ENCODE results near the gene TNNT3.

TNNT3 gene

GRCh38 chr11:1927026-1927847 is 7.7 kb downstream of the TNNT3 start:
- H3K4me3 ChIP-seq (ENCODE audit: low read depth in 1 of 2, low read length in 2 of 2): no peak overlapping the region
- H3K27me3 ChIP-seq (ENCODE audit: low read depth, low read length): no peaks in the 10 kb centered on the region
- H3K27ac ChIP-seq (ENCODE audit: low read length): no peak overlapping the region

GRCh38 chr11:1927848-1928469 is 8.5 kb downstream of the TNNT3 start:
- no peaks in the 10 kb centered on the region for H3K9me3 ChIP-seq (ENCODE audit: control insufficient read depth in 1 of 2, low read length in 2 of 2)
- no peak overlapping the region for H3K27ac ChIP-seq (ENCODE audit: low read length)
- no peaks in the 10 kb centered on the region for H3K27me3 ChIP-seq (ENCODE audit: low read depth, low read length)
- H3K4me3 ChIP-seq (ENCODE audit: low read depth in 1 of 2, low read length in 2 of 2): no peak overlapping the region
- peaks cover 0 to 6% of the 10 kb centered on the region in 2 donors for H3K4me1 ChIP-seq (ENCODE audit: control insufficient read depth in 1 of 2, insufficient read depth in 2 of 2, low read length in 2 of 2)
- no peaks in the 10 kb centered on the region for H3K36me3 ChIP-seq (ENCODE audit: control insufficient read depth in 1 of 2, insufficient read depth in 2 of 2, low read length in 2 of 2)

More at GRCh38 chr11:1927026-1927847, 7.7 kb downstream of the TNNT3 start:
- Histone ChIP-seq H3K36me3 (ENCODE audit: control insufficient read depth in 1 of 2, insufficient read depth in 2 of 2, low read length in 2 of 2) (no peaks in the 10 kb centered on the region), H3K4me1 (ENCODE audit: control insufficient read depth in 1 of 2, insufficient read depth in 2 of 2, low read length in 2 of 2) (peaks cover 0 to 13% of the 10 kb centered on the region in 2 donors), H3K9me3 (ENCODE audit: control insufficient read depth in 1 of 2, low read length in 2 of 2) (no peaks in the 10 kb centered on the region)

- H3K36me3 ChIP-seq (ENCODE audit: control insufficient read depth in 1 of 2, insufficient read depth in 2 of 2, low read length in 2 of 2): no peaks in the 10 kb centered on the region
- no peaks in the 10 kb centered on the region for H3K9me3 ChIP-seq (ENCODE audit: control insufficient read depth in 1 of 2, low read length in 2 of 2)
- no peaks in the 10 kb centered on the region for H3K27me3 ChIP-seq (ENCODE audit: low read depth, low read length)
- no peak overlapping the region for H3K27ac ChIP-seq (ENCODE audit: low read length)
- no peak overlapping the region for H3K4me3 ChIP-seq (ENCODE audit: low read depth in 1 of 2, low read length in 2 of 2)
- peaks cover 0 to 4% of the 10 kb centered on the region in 2 donors for H3K4me1 ChIP-seq (ENCODE audit: control insufficient read depth in 1 of 2, insufficient read depth in 2 of 2, low read length in 2 of 2)
These were observed 9.0 kb downstream of the TNNT3 start for GRCh38 chr11:1928470-1928890.

DNA sequence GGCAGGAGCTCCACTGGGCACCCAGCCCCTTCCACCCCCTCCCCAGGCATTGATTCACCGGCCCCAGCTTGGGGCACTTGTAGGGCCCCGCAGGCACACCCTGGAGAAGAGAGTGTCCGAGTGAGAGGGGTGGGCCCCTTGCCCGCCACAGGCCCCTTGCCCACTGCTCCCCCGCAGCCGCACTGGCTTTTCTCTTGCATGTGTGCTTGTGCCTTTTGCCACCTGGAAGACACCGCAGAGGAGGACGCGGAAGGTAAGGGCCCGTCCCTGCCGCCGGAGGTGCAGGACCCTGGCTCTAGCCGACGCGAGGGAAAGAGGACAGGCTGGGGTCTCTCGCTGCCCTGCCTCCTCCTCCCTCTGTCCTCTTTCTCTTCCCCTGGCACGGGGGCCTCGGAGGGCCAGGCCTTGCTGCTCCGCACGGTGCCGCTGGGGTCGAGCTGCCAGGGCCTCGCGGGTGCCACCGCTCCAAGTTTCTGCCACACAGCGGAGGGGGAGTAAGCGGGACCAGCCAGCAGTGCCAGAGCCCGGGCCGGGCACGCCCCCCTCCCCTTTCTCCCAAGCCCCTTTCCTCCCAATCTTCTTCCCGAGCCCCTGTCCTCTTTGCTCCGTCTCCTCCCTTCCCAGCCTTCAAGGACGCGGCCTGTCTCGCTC is 9.5 kb downstream of the TNNT3 start:
- no peaks in the 10 kb centered on the region for H3K9me3 ChIP-seq (ENCODE audit: control insufficient read depth in 1 of 2, low read length in 2 of 2)
- H3K36me3 ChIP-seq (ENCODE audit: control insufficient read depth in 1 of 2, insufficient read depth in 2 of 2, low read length in 2 of 2): no peaks in the 10 kb centered on the region
- H3K27me3 ChIP-seq (ENCODE audit: low read depth, low read length): no peaks in the 10 kb centered on the region
- no peak overlapping the region for H3K4me3 ChIP-seq (ENCODE audit: low read depth in 1 of 2, low read length in 2 of 2)
- H3K4me1 ChIP-seq (ENCODE audit: control insufficient read depth in 1 of 2, insufficient read depth in 2 of 2, low read length in 2 of 2): peaks cover 0 to 4% of the 10 kb centered on the region in 2 donors
- no peak overlapping the region for H3K27ac ChIP-seq (ENCODE audit: low read length)

DNA sequence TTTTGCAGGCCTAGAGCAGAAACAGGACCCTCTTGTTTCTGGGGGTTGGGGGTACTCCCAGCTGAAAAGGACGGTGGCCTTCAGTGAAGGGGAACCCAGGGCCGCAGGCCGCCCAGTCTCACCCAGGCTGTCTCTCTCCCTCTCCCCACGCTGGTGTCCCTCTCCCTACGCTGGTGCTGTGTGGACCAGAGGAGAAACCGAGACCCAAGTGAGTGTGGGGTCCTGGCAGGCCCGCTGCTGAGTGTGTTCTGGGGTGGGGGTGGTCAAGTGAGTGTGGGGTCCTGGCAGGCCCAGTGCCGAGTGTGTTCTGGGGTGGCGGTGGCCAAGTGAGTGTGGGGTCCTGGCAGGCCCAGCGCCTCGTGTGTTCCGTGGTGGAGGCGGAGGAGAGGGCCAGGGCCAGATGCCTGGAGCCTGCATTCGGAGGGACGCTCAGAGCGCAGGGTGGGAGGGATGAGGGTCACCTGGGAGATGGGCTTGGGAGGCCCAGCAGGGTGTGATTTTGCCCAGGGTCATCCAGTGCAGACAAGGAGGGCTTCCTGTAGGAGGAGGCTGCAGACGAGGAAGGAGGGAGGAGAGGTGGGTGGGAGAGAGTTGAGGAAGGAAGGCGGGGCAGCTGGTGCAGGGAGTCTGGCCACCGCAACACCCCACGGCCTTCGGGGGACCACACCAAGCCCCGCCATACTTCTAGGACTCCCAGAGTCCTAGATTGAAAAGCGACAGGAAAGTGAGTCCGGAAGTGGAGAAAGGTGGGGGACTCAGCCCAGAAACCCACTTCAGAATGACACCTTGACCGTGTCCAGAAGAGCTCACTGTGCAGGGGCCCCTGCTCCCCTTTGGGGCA is 10.3 kb downstream of the TNNT3 start:
- H3K27ac ChIP-seq (ENCODE audit: low read length): no peak overlapping the region
- no peak overlapping the region for H3K4me3 ChIP-seq (ENCODE audit: low read depth in 1 of 2, low read length in 2 of 2)
- H3K27me3 ChIP-seq (ENCODE audit: low read depth, low read length): no peaks in the 10 kb centered on the region
- H3K36me3 ChIP-seq (ENCODE audit: control insufficient read depth in 1 of 2, insufficient read depth in 2 of 2, low read length in 2 of 2): no peaks in the 10 kb centered on the region
- peaks cover 0 to 4% of the 10 kb centered on the region in 2 donors for H3K4me1 ChIP-seq (ENCODE audit: control insufficient read depth in 1 of 2, insufficient read depth in 2 of 2, low read length in 2 of 2)
- H3K9me3 ChIP-seq (ENCODE audit: control insufficient read depth in 1 of 2, low read length in 2 of 2): no peaks in the 10 kb centered on the region

DNA sequence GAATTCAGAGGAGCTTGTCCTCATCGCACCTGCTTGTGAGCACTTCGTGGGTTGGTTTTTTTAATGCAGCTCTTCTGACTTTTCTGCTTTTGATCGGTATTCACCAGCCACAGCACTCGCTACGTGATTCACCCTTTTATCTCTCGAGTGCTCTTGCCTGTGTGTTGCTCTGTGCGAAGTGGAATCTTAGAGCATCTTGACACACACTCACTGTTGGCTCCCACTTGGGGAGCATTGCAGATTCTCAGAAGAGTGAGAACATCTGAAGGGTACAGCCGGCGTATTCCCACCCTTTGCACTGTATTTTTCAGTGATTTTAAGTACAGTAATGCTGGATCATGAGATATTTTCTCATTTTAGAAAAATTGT is 10.9 kb downstream of the TNNT3 start:
- H3K36me3 ChIP-seq (ENCODE audit: control insufficient read depth in 1 of 2, insufficient read depth in 2 of 2, low read length in 2 of 2): no peaks in the 10 kb centered on the region
- H3K27me3 ChIP-seq (ENCODE audit: low read depth, low read length): no peaks in the 10 kb centered on the region
- no peak overlapping the region for H3K27ac ChIP-seq (ENCODE audit: low read length)
- peaks cover 0 to 4% of the 10 kb centered on the region in 2 donors for H3K4me1 ChIP-seq (ENCODE audit: control insufficient read depth in 1 of 2, insufficient read depth in 2 of 2, low read length in 2 of 2)
- no peak overlapping the region for H3K4me3 ChIP-seq (ENCODE audit: low read depth in 1 of 2, low read length in 2 of 2)
- H3K9me3 ChIP-seq (ENCODE audit: control insufficient read depth in 1 of 2, low read length in 2 of 2): no peaks in the 10 kb centered on the region

DNA sequence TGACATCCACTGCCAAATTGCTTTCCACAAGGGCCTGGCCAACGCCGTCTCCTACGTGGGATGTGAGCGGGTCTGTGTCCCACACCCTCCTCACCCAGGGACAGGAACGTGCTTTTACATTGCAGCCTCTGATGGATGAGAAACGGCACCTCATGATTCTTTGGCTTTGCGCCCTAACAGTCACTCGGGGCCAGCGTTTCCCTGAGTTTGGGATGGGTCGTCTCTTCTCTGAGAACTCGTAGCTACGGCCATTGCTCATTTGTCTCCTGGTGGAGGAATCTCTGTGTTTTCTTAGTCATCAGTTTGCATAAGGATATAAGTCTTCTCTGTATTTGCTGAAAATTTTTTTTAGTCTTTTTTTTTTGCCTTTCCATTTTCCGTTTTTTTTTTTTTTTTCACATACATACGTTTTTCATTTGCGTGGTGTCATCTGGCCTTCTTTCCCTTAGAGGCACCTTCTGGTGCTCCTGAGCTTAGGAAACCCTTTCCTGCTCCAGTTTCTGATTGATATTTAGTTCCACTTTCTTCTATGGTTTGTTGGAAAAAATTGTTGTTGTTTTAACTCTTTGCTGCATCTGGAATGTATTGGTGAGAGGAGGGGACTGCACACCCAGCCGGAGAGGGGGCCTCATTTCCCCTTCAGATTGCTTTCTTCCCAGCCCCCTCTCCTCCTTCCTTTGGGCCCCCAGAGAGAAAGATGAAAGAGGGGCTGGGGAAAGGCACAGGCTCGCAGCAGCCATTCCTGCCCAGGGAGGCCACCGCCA is 12.0 kb downstream of the TNNT3 start:
- Histone ChIP-seq H3K27ac (ENCODE audit: low read length) (no peak overlapping the region), H3K9me3 (ENCODE audit: control insufficient read depth in 1 of 2, low read length in 2 of 2) (no peaks in the 10 kb centered on the region), H3K4me3 (ENCODE audit: low read depth in 1 of 2, low read length in 2 of 2) (no peak overlapping the region), H3K27me3 (ENCODE audit: low read depth, low read length) (no peaks in the 10 kb centered on the region), H3K4me1 (ENCODE audit: control insufficient read depth in 1 of 2, insufficient read depth in 2 of 2, low read length in 2 of 2) (peaks cover 0 to 4% of the 10 kb centered on the region in 2 donors), H3K36me3 (ENCODE audit: control insufficient read depth in 1 of 2, insufficient read depth in 2 of 2, low read length in 2 of 2) (no peaks in the 10 kb centered on the region)

DNA sequence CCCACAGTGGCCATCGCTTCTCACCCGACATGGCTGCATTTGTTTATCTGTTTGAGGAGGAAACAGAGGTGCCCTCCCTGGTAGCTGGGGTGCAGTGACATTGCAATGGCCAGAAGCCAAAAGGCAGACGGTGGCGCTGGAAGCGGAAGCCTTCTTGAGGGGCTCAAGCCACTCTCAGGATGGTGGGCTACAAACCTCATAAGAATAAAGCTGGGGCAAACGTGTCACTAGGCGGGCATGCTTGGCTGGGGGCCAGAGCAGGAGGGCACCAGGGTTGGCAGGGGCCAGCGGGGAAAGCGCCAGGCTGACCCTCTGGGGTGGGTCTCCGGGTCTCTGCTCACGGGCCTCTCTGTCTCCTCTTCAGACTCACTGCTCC is 12.6 kb downstream of the TNNT3 start:
- Histone ChIP-seq H3K9me3 (ENCODE audit: control insufficient read depth in 1 of 2, low read length in 2 of 2) (no peaks in the 10 kb centered on the region), H3K36me3 (ENCODE audit: control insufficient read depth in 1 of 2, insufficient read depth in 2 of 2, low read length in 2 of 2) (no peaks in the 10 kb centered on the region), H3K4me3 (ENCODE audit: low read depth in 1 of 2, low read length in 2 of 2) (no peak overlapping the region), H3K4me1 (ENCODE audit: control insufficient read depth in 1 of 2, insufficient read depth in 2 of 2, low read length in 2 of 2) (peaks cover 0 to 4% of the 10 kb centered on the region in 2 donors), H3K27ac (ENCODE audit: low read length) (no peak overlapping the region), H3K27me3 (ENCODE audit: low read depth, low read length) (no peaks in the 10 kb centered on the region)

- H3K36me3 ChIP-seq (ENCODE audit: control insufficient read depth in 1 of 2, insufficient read depth in 2 of 2, low read length in 2 of 2): no peaks in the 10 kb centered on the region
- no peaks in the 10 kb centered on the region for H3K9me3 ChIP-seq (ENCODE audit: control insufficient read depth in 1 of 2, low read length in 2 of 2)
- H3K27ac ChIP-seq (ENCODE audit: low read length): no peak overlapping the region
- H3K4me1 ChIP-seq (ENCODE audit: control insufficient read depth in 1 of 2, insufficient read depth in 2 of 2, low read length in 2 of 2): peaks cover 0 to 4% of the 10 kb centered on the region in 2 donors
- no peak overlapping the region for H3K4me3 ChIP-seq (ENCODE audit: low read depth in 1 of 2, low read length in 2 of 2)
- H3K27me3 ChIP-seq (ENCODE audit: low read depth, low read length): no peaks in the 10 kb centered on the region
These were observed 13.2 kb downstream of the TNNT3 start for GRCh38 chr11:1932681-1933080.

DNA sequence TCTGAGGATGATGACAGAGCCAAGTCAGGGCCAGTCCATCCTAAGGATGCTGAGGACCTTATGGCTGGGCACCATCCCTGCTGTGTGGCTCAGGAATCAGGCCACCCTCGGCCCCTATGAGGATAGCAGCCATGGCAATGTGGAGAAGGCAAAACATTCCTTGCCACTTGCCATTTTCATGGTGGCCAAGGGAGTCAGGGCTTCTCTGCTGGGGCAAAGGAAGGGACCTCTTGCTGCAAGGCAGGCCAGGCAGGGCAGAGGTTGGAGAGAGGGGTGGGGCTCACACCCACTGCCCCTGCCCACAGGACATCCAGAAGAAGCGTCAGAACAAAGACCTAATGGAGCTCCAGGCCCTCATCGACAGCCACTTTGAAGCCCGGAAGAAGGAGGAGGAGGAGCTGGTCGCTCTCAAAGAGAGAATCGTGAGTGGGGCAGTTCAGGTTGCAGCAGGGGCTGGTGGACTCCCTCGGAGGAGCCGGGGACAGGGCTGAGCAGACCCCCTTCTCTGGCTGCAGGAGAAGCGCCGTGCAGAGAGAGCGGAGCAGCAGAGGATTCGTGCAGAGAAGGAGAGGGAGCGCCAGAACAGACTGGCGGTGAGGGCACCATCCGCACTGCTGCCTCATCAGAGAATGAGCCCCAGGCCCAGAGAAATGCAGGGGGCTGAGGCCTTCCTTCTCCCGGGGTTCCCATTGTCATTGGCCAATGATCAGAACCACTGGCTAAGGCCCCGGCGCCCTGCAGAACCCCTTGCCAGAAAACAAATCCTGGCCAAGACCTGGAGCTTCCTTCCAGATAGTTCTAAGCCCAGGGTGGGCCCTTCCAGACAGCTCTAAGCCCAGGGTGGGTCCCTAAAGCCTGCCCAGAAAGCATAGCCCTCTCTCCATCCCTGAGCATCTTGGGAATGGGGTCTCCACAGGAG is 14.2 kb downstream of the TNNT3 start:
- Histone ChIP-seq H3K27ac (ENCODE audit: low read length) (no peak overlapping the region), H3K36me3 (ENCODE audit: control insufficient read depth in 1 of 2, insufficient read depth in 2 of 2, low read length in 2 of 2) (no peaks in the 10 kb centered on the region), H3K27me3 (ENCODE audit: low read depth, low read length) (no peaks in the 10 kb centered on the region), H3K9me3 (ENCODE audit: control insufficient read depth in 1 of 2, low read length in 2 of 2) (no peaks in the 10 kb centered on the region), H3K4me1 (ENCODE audit: control insufficient read depth in 1 of 2, insufficient read depth in 2 of 2, low read length in 2 of 2) (peaks cover 0 to 7% of the 10 kb centered on the region in 2 donors), H3K4me3 (ENCODE audit: low read depth in 1 of 2, low read length in 2 of 2) (no peak overlapping the region)
